Measurements from ENCODE around the gene NSD2. TPM values are rescaled to one million over a fixed set of nuclear protein-coding genes. Genes with fewer than 3 reads are reported as not detected.
"Not testable (repeated sequence)": the region's sequence is repeated elsewhere in the genome, so short reads cannot be mapped to it uniquely, and the experiment has no call there.

NSD2 gene
- total RNA-seq, 1 experiment from 2014 or later = 86.9 TPM

- DNase-seq (ENCODE audit: low spot score) = no peak
- in situ Hi-C loops (cut with HindIII; ENCODE audit: low sequenced_read_pairs) = no loop called here
Observed at GRCh38 chr4:1887052-1887451, 15.9 kb downstream of the NSD2 start.

DNA sequence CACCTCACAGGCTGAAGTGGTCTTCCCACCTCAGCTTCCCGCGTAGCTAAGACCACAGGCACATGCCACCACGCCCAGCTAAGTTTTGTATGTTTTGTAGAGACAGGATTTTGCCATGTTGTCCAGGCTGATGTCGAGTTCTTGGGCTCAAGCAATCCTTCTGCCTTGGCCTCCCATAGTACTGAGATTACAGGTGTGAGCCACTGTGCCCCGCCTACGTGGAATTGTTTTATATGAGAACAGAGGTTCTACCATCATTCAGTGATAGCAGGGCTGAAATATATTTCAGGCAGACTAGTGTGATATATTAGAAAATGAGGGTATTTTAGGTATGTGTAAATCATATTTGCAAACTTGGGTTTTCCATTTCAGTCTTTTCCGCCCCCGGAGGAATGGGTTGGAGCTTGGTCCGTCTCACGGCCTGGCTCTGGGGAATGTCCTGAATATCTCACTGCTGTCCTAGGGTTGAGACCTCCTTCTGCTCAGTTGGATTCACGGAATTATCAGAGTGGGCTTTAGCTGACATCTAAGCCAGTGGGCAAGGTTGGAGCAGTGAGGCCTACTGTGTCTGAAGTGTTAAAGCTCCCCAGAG is 19.9 kb downstream of the NSD2 start:
- DNase-seq (ENCODE audit: low spot score) = no peak
- in situ Hi-C loops (cut with HindIII; ENCODE audit: low sequenced_read_pairs) = no loop called here

DNA sequence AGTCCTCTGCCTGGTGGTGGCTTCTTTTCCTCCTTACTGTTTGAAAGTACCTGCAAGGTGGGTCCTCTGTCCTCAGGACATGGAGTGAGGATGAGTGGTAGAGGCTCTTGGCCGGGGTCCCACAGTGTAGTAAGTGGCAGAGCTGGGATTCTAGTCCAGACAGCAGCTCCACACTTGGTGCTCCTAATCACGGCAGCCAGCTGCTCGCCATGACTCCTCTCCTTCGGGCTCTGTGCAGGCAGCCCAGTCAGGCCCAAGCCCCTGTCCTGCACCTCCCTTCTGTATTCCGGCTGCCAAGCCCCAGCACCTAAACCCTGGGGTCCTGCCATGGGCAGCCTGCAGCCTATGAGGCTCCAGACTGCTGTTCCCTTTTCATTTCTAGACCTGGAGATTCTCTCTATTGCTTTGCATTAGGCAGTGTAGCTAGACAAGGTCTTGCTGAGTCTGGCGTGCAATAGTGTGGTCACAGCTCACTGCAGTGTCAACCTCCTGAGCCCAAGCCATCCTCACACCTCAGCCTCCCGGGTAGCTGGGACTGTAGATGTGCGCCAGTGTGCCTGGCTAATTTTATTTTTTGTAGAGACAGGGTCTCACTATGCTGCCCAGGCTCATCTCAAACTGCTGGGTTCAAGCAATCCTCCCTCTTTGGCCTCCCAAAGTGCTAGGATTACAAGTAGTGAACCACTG is 24.9 kb downstream of the NSD2 start:
- DNase-seq (ENCODE audit: low spot score) = no peak
- in situ Hi-C loops (cut with HindIII; ENCODE audit: low sequenced_read_pairs) = no loop called here

GRCh38 chr4:1896658-1896991 is 25.4 kb downstream of the NSD2 start:
- in situ Hi-C loops (cut with HindIII; ENCODE audit: low sequenced_read_pairs) = no loop called here

GRCh38 chr4:1898007-1898406 is 26.8 kb downstream of the NSD2 start:
- no peak for DNase-seq (ENCODE audit: low spot score)
- in situ Hi-C loops (cut with HindIII; ENCODE audit: low sequenced_read_pairs) = no loop called here

More at GRCh38 chr4:1896658-1896991, 25.4 kb downstream of the NSD2 start:
- no peak for DNase-seq (ENCODE audit: low spot score)

- DNase-seq (ENCODE audit: low spot score) = no peak
- in situ Hi-C loops (cut with HindIII; ENCODE audit: low sequenced_read_pairs) = no loop called here
Observed at GRCh38 chr4:1898681-1899080, 27.5 kb downstream of the NSD2 start.

GRCh38 chr4:1899149-1900086 is 28.2 kb downstream of the NSD2 start:
- in situ Hi-C loops (cut with HindIII; ENCODE audit: low sequenced_read_pairs) = no loop called here
- DNase-seq (ENCODE audit: low spot score) = peak; percentile 88

DNA sequence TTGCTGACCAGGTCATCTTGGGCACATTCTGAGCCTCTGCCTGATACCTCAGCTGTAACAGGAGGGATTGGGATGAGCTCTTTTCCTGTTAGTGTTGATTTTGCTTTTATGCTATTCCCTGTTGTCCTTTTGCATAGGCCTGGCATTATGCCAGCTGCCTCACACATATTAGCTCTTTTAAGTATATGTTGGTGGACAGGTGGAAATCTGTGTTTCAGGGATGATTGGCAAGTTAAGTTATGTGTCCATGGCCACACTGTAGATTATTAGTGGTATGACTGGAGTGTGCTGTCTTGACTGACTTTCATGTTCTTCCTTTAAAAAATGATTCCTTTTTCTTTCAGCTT is 28.9 kb downstream of the NSD2 start:
- in situ Hi-C loops (cut with HindIII; ENCODE audit: low sequenced_read_pairs) = no loop called here
- peak; percentile 25 for DNase-seq (ENCODE audit: low spot score)

GRCh38 chr4:1900624-1901023 is 29.4 kb downstream of the NSD2 start:
- DNase-seq (ENCODE audit: low spot score) = no peak
- in situ Hi-C loops (cut with HindIII; ENCODE audit: low sequenced_read_pairs) = no loop called here

DNA sequence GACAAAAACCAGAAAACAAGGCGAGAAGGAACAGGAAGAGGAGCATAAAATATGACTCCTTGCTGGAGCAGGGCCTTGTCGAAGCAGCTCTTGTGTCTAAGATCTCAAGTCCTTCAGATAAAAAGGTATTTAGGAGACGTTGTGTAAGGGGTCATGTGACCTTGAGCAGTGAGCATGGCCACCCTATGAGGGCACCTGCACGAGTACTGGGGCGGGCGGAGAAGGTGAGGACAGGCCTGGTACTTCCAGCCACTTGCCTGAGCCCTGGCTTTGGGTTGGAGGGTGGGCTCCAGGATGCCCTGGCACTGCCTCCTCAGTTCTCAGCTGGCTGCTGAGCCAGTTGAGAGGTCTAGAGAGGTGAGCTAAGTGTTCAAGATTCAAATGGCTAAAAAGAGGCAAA is 29.9 kb downstream of the NSD2 start:
- no peak for DNase-seq (ENCODE audit: low spot score)
- in situ Hi-C loops (cut with HindIII; ENCODE audit: low sequenced_read_pairs) = no loop called here

DNA sequence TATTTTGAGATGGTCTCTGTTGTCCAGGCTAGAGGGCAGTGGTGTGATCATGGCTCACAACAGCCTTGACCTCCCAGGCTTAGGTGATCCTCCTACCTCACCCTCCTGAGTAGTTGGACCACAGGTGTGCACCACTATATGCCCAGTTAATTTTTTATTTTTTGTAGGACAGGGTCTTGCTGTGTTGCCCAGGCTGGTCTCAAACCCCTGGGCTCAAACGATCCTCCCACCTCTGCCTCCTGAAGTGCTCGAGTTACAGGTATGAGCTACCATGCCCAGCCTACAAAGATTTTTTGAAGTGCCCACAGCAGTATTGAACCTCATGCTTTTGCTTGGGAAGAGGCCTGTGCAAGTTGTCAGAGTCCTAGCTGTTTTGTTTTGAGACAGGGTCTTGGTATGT is 31.1 kb downstream of the NSD2 start:
- in situ Hi-C loops (cut with HindIII; ENCODE audit: low sequenced_read_pairs) = no loop called here
- DNase-seq (ENCODE audit: low spot score) = no peak

GRCh38 chr4:1903035-1903434 is 31.8 kb downstream of the NSD2 start:
- in situ Hi-C loops (cut with HindIII; ENCODE audit: low sequenced_read_pairs) = no loop called here
- DNase-seq (ENCODE audit: low spot score) = no peak

- in situ Hi-C loops (cut with HindIII; ENCODE audit: low sequenced_read_pairs) = no loop called here
- DNase-seq (ENCODE audit: low spot score) = no peak
Observed at GRCh38 chr4:1904042-1904441, 32.8 kb downstream of the NSD2 start.

- in situ Hi-C loops (cut with HindIII; ENCODE audit: low sequenced_read_pairs) = no loop called here
Observed at GRCh38 chr4:1907848-1908525, 36.8 kb downstream of the NSD2 start.

DNA sequence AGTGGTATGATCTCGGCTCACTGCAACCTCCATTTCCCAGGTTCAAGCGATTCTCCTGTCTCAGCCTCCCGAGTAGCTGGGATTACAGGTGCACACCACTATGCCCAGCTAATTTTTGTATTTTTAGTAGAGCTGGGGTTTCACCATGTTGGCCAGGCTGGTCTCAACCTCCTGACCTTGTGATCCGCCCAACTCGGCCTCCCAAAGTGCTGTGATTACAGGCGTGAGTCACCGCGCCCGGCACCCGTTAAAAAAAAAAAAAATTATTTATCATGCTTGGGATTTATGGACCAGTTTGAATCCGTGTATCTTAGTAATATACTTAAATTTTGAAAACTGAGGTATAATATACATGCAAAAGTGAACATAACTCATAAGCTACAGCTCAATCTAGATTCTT is 38.5 kb downstream of the NSD2 start:
- DNase-seq (ENCODE audit: low spot score); in situ Hi-C loops (cut with HindIII; ENCODE audit: low sequenced_read_pairs): not testable (repeated sequence)

More at GRCh38 chr4:1907848-1908525, 36.8 kb downstream of the NSD2 start:
- DNase-seq (ENCODE audit: low spot score) = no peak

DNA sequence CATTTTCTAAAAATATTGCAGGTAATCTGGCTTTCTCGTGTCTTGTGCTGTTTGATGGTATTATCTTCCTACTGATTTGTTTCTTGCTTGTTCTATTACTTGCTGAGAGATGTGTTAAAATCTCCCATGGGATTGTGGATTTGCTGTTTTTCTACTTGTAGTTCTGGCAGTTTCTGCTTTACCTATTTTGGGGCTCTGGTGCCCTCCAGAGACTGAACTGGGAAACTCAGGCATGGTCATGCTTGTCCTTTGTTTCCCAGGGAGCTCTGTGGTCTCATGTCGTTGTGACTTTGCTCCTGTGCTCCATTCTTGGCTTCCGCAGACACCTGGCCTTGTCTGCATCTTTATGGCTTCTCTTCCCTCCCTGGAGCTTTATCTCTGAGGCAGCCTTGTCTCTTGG is 39.5 kb downstream of the NSD2 start:
- peak; percentile 75 for DNase-seq (ENCODE audit: low spot score)
- in situ Hi-C loops (cut with HindIII; ENCODE audit: low sequenced_read_pairs) = no loop called here

- in situ Hi-C loops (cut with HindIII; ENCODE audit: low sequenced_read_pairs); DNase-seq (ENCODE audit: low spot score): not testable (repeated sequence)
Observed at GRCh38 chr4:1911316-1911715, 40.1 kb downstream of the NSD2 start.

- in situ Hi-C loops (cut with HindIII; ENCODE audit: low sequenced_read_pairs) = no loop called here
- DNase-seq (ENCODE audit: low spot score) = no peak
Observed at GRCh38 chr4:1922821-1923220, 51.6 kb downstream of the NSD2 start.

- DNase-seq (ENCODE audit: low spot score) = no peak
- in situ Hi-C loops (cut with HindIII; ENCODE audit: low sequenced_read_pairs) = no loop called here
Observed at GRCh38 chr4:1927675-1928074, 56.5 kb downstream of the NSD2 start.
